Progenitor cell of endocrine pancreas (in vitro differentiated cells): ENCODE measurements around the gene GNAL. TPM values are rescaled to one million over a fixed set of nuclear protein-coding genes. Genes with fewer than 3 reads are reported as not detected.
"Not testable (repeated sequence)": the region's sequence is repeated elsewhere in the genome, so short reads cannot be mapped to it uniquely, and the experiment has no call there.

Source experiments
- DNase-seq: peaks from one replicate; pipeline ENCODE4 v3.0.0; 2021; ENCODE audit warnings: low spot score; ENCODE audit not compliant: unreplicated experiment
- H3K27ac Mint-ChIP-seq: 2 replicates; pipeline ENCODE4 v1.8.0; 2021; ENCODE audit warnings: mild to moderate bottlenecking, moderate library complexity, mixed read lengths
- H3K27me3 Mint-ChIP-seq: 2 replicates; pipeline ENCODE4 v1.8.0; 2021; ENCODE audit warnings: mixed read lengths
- H3K36me3 Mint-ChIP-seq: 2 replicates; pipeline ENCODE4 v1.8.0; 2022; ENCODE audit warnings: mixed read lengths; ENCODE audit not compliant: insufficient read depth
- H3K4me1 Mint-ChIP-seq: 2 replicates; pipeline ENCODE4 v1.8.0; 2021; ENCODE audit warnings: low read depth, mixed read lengths
- H3K4me3 Mint-ChIP-seq: 2 replicates; pipeline ENCODE4 v1.8.0; 2021; ENCODE audit warnings: low read depth, mild to moderate bottlenecking, moderate library complexity, mixed read lengths
- H3K9me3 Mint-ChIP-seq: 2 replicates; pipeline ENCODE4 v1.8.0; 2021; ENCODE audit warnings: low read depth, mixed read lengths
- CTCF ChIP-seq: fragments of 200-600 bp; sonication (generic); IDR thresholded peaks from one replicate; pipeline ENCODE4 v1.5.0; 2021; ENCODE audit warnings: antibody characterized with exemption, mild to moderate bottlenecking; ENCODE audit not compliant: unreplicated experiment
- total RNA-seq: library from RNA; stranded (reverse); gene quantifications from 2 replicates; pipeline ENCODE4 v1.2.1, GENCODE V29; 2021

GNAL gene
- total RNA-seq, 1 donor from 2014 or later: 10.0 TPM

GRCh38 chr18:11710578-11710977, 21.5 kb downstream of the GNAL start:
- H3K36me3 Mint-ChIP-seq: no peaks in the 10 kb centered on the region

GRCh38 chr18:11713756-11714155, 24.7 kb downstream of the GNAL start:
- peaks cover 10% of the 10 kb centered on the region for H3K27me3 Mint-ChIP-seq
- no peaks in the 10 kb centered on the region for H3K36me3 Mint-ChIP-seq
- peaks cover 2% of the 10 kb centered on the region for H3K4me1 Mint-ChIP-seq
- no peak overlapping the region for H3K27ac Mint-ChIP-seq
- peaks cover 17% of the 10 kb centered on the region for H3K9me3 Mint-ChIP-seq
- no peak for TF ChIP-seq CTCF
- H3K4me3 Mint-ChIP-seq: no peak overlapping the region
- DNase-seq: no peak

More at GRCh38 chr18:11710578-11710977, 21.5 kb downstream of the GNAL start:
- DNase-seq: no peak
- H3K9me3 Mint-ChIP-seq: peaks cover 14% of the 10 kb centered on the region
- H3K4me3 Mint-ChIP-seq: no peak overlapping the region
- H3K27ac Mint-ChIP-seq: no peak overlapping the region
- no peak for TF ChIP-seq CTCF
- peaks cover 12% of the 10 kb centered on the region for H3K27me3 Mint-ChIP-seq
- peaks cover 2% of the 10 kb centered on the region for H3K4me1 Mint-ChIP-seq

- Mint-ChIP-seq H3K27ac (no peak overlapping the region), H3K9me3 (peaks cover 12% of the 10 kb centered on the region), H3K4me1 (peaks cover 2% of the 10 kb centered on the region), H3K27me3 (peaks cover 10% of the 10 kb centered on the region), H3K36me3 (no peaks in the 10 kb centered on the region), H3K4me3 (no peak overlapping the region)
- no peak for TF ChIP-seq CTCF
- DNase-seq: no peak
Measured at GRCh38 chr18:11714244-11714918, 25.3 kb downstream of the GNAL start.

- H3K9me3 Mint-ChIP-seq, H3K4me3 Mint-ChIP-seq: not testable (repeated sequence)
Measured at GRCh38 chr18:11716767-11717315, 27.8 kb downstream of the GNAL start.

GRCh38 chr18:11719050-11719449, 30.0 kb downstream of the GNAL start:
- H3K27ac Mint-ChIP-seq: no peak overlapping the region
- no peak for TF ChIP-seq CTCF
- peaks cover 2% of the 10 kb centered on the region for H3K4me1 Mint-ChIP-seq
- no peaks in the 10 kb centered on the region for H3K36me3 Mint-ChIP-seq
- no peak for DNase-seq
- H3K27me3 Mint-ChIP-seq: peaks cover 6% of the 10 kb centered on the region
- peaks cover 5% of the 10 kb centered on the region for H3K9me3 Mint-ChIP-seq
- no peak overlapping the region for H3K4me3 Mint-ChIP-seq

More at GRCh38 chr18:11716767-11717315, 27.8 kb downstream of the GNAL start:
- DNase-seq, H3K27ac Mint-ChIP-seq, H3K36me3 Mint-ChIP-seq, H3K4me1 Mint-ChIP-seq, H3K27me3 Mint-ChIP-seq: not testable (repeated sequence)

- Mint-ChIP-seq H3K4me3 (no peak overlapping the region), H3K36me3 (no peaks in the 10 kb centered on the region), H3K9me3 (peaks cover 5% of the 10 kb centered on the region), H3K27me3 (peaks cover under 1% of the 10 kb centered on the region), H3K27ac (no peak overlapping the region), H3K4me1 (no peaks in the 10 kb centered on the region)
- TF ChIP-seq CTCF: no peak
- no peak for DNase-seq
Measured at GRCh38 chr18:11719621-11720020, 30.6 kb downstream of the GNAL start.
